HepG2 (cell line): ENCODE results near the gene ZNF618. TPM values are rescaled to one million over a fixed set of nuclear protein-coding genes. Genes with fewer than 3 reads are reported as not detected.
A peak's percentile ranks its signal among the peaks of the same experiment; 100 is the strongest.

Source experiments
- ATAC-seq: fragments of 200-7000 bp; cut with Tn5 transposase; 3 replicates; pipeline ENCODE4 v1.9.1; 2020; ENCODE audit warnings: mild to moderate bottlenecking, moderate library complexity
- BruUV-seq: library from RNA; stranded (reverse); fragments of 400-500 nt; replicated peaks from 2 replicates; lab custom pipeline; 2021; lab: Mats Ljungman, UMichigan
- CTCF ChIA-PET: fragments of 300-600 bp; formaldehyde crosslinking; extraction: SDS; loops from one replicate; lab custom pipeline; 2021; ENCODE audit warnings: low total read pairs, inconsistent platforms, low intra/inter-chr PET ratio; lab: Yijun Ruan, JAX
- POLR2A ChIA-PET: fragments of 350-600 bp; sonication (Branson Sonifier 250); formaldehyde crosslinking; loops from one replicate; lab custom pipeline; 2020; ENCODE audit warnings: antibody characterized with exemption, inconsistent platforms; lab: Yijun Ruan, JAX
- DNase-seq: peaks from one replicate; pipeline ENCODE4 v3.0.0-alpha.2; 2015; ENCODE audit warnings: low spot score
- FAIRE-seq: peaks from 3 replicates; lab custom pipeline; 2011; peaks lifted over from hg19 to GRCh38; lab: Jason Lieb, UNC
- H2AFZ ChIP-seq: one replicate; pipeline ENCODE4 v1.6.1; 2011; ENCODE audit warnings: low read length, inconsistent platforms
- H3K27ac ChIP-seq: fragments of 300-600 bp; 3 replicates; pipeline ENCODE4 v1.8.0; 2011; ENCODE audit warnings: mixed run types, mild to moderate bottlenecking, mixed read lengths, low read length, inconsistent platforms; ENCODE audit not compliant: insufficient read depth; ENCODE audit errors: extremely low read length
- H3K27me3 ChIP-seq, 2 experiments: fragments of 200-600 bp in 1 of 2; 2 replicates in 1 of 2; 3 replicates in 1 of 2; pipeline versions ENCODE4 v1.6.0 to v1.8.0; 2011; ENCODE audit warnings: low read length in 2 of 2, mild to moderate bottlenecking in 2 of 2, moderate library complexity in 2 of 2, inconsistent platforms in 1 of 2; ENCODE audit not compliant: insufficient read depth in 2 of 2, control insufficient read depth in 1 of 2
- H3K36me3 ChIP-seq, 2 experiments: fragments of 200-600 bp in 1 of 2; replicated peaks in 1 of 2; 2 replicates in 1 of 2; 3 replicates in 1 of 2; pipeline versions ENCODE4 v1.5.1 to v1.8.0; 2011; ENCODE audit warnings: low read length in 2 of 2, inconsistent platforms in 1 of 2; ENCODE audit not compliant: insufficient read depth in 2 of 2, control insufficient read depth in 1 of 2
- H3K4me1 ChIP-seq: 2 replicates; pipeline ENCODE4 v1.5.1; 2012; ENCODE audit warnings: low read length, inconsistent platforms; ENCODE audit not compliant: insufficient read depth
- H3K4me2 ChIP-seq: 2 replicates; pipeline ENCODE4 v1.6.0; 2011; ENCODE audit warnings: low read depth, low read length, inconsistent platforms
- H3K4me3 ChIP-seq, 3 experiments: fragments of 200-600 bp in 1 of 3; sonication (generic), shearing (Covaris generic) in 1 of 3; replicated peaks in 1 of 3; 2 replicates each; pipeline ENCODE4 v1.5.1; 2011 to 2016; ENCODE audit warnings: low read length in 3 of 3, inconsistent platforms in 2 of 3, low read depth in 2 of 3, mild to moderate bottlenecking in 2 of 3, control low read depth in 1 of 3, mixed read lengths in 1 of 3; ENCODE audit not compliant: insufficient read depth in 1 of 3
- H3K79me2 ChIP-seq: one replicate; pipeline ENCODE4 v1.6.1; 2011; ENCODE audit warnings: low read length, inconsistent platforms; ENCODE audit not compliant: insufficient read depth
- H3K9ac ChIP-seq: 2 replicates; pipeline ENCODE4 v1.6.0; 2011; ENCODE audit warnings: mild to moderate bottlenecking, low read depth, low read length, inconsistent platforms; ENCODE audit not compliant: insufficient read depth
- H3K9me3 ChIP-seq: 2 replicates; pipeline ENCODE4 v1.5.1; 2012; ENCODE audit warnings: mild to moderate bottlenecking, low read length
- H4K20me1 ChIP-seq: 2 replicates; pipeline ENCODE4 v1.6.0; 2011; ENCODE audit warnings: inconsistent platforms, mild to moderate bottlenecking, low read length, moderate library complexity; ENCODE audit not compliant: insufficient read depth
- CHD4 ChIP-seq: fragments of 200-600 bp; sonication (generic); IDR thresholded peaks from 2 replicates; pipeline ENCODE4 v1.7.0; 2017; ENCODE audit warnings: mild to moderate bottlenecking, low read length, borderline replicate concordance
- CTCF ChIP-seq: sonication (generic); formaldehyde crosslinking; IDR thresholded peaks from 2 replicates; pipeline ENCODE4 v1.5.0; 2020; ENCODE audit warnings: mild to moderate bottlenecking, missing genetic modification reagents, moderate library complexity
- ELK4 ChIP-seq: sonication (generic); formaldehyde crosslinking; IDR thresholded peaks from 2 replicates; pipeline ENCODE4 v1.9.0; 2021; ENCODE audit warnings: missing genetic modification reagents, borderline replicate concordance
- YEATS2 ChIP-seq: sonication (generic); formaldehyde crosslinking; IDR thresholded peaks from 2 replicates; pipeline ENCODE4 v1.4.0; 2020; ENCODE audit warnings: missing genetic modification reagents, borderline replicate concordance
- ZBTB8A ChIP-seq: sonication (generic); formaldehyde crosslinking; IDR thresholded peaks from 2 replicates; pipeline ENCODE4 v1.4.0; 2020; ENCODE audit warnings: mild to moderate bottlenecking, low read depth, missing genetic modification reagents, borderline replicate concordance
- ZMYM4 ChIP-seq: sonication (generic); formaldehyde crosslinking; IDR thresholded peaks from 2 replicates; pipeline ENCODE4 v1.8.1; 2023; ENCODE audit warnings: mild to moderate bottlenecking, missing genetic modification reagents
- ZNF18 ChIP-seq: sonication (generic); formaldehyde crosslinking; IDR thresholded peaks from 2 replicates; pipeline ENCODE4 v1.8.0; 2022; ENCODE audit warnings: mild to moderate bottlenecking, missing genetic modification reagents; ENCODE audit not compliant: insufficient replicate concordance
- ZNF207 ChIP-seq: fragments of 450-650 bp; IDR thresholded peaks from 2 replicates; pipeline ENCODE4 v1.6.1; 2016; ENCODE audit warnings: antibody characterized with exemption, borderline replicate concordance
- ZNF441 ChIP-seq: sonication (generic); formaldehyde crosslinking; IDR thresholded peaks from 2 replicates; pipeline ENCODE4 v1.7.0; 2021; ENCODE audit warnings: missing genetic modification reagents, borderline replicate concordance
- WGBS: methylation state at CpG from one replicate; pipeline ENCODE4 v1.1.6; 2017; ENCODE audit warnings: low lambda C conversion rate; 5-methylcytosine and 5-hydroxymethylcytosine counted together
- in situ Hi-C: cut with HindIII; loops from 2 replicates; pipeline ENCODE4 v1.10.0; 2017; ENCODE audit warnings: low pct_unique_long_range_greater_than_20kb; ENCODE audit not compliant: extremely low pct_ligation_motif_present
- intact Hi-C: fragments of 100-400 bp; cut with micrococcal nuclease; formaldehyde crosslinking; loops from one replicate; pipeline ENCODE4 v1.10.0; 2022; ENCODE audit not compliant: unreplicated experiment
- polyA plus RNA-seq, 8 experiments: library from polyadenylated mRNA; depleted of rRNA in 3 of 8; stranded (reverse) in 7 of 8; unstranded in 1 of 8; fragments of >200 nt; fragmentation: Illumina TruSeq in 4 of 8; extraction: Trizol in 4 of 8; gene quantifications; 2 replicates each; pipeline versions ENCODE4 v1.2.1 to v1.2.3, GENCODE V29; 2011 to 2016; ENCODE audit warnings: low read depth in 4 of 8, missing spikeins in 1 of 8, mixed read lengths in 1 of 8; ENCODE audit not compliant: insufficient read depth in 1 of 8
- total RNA-seq, 5 experiments: library from RNA; depleted of rRNA; stranded (reverse); fragments of >200 nt; fragmentation: Illumina TruSeq; extraction: Trizol; gene quantifications; 2 replicates each; pipeline ENCODE4 v1.2.3, GENCODE V29; 2016; ENCODE audit warnings: low read depth in 1 of 5

Gene ZNF618
- total and polyA plus RNA-seq, 2 of the 13 experiments (the other 11 are each of a cell fraction or from before 2014, with no cell fraction given): 0.07 TPM

- TF ChIP-seq ZNF18 (CRISPR knock-in tag): no peak
- TF ChIP-seq ZNF207: no peak
- TF ChIP-seq ZMYM4 (CRISPR knock-in tag): no peak
- no peak for TF ChIP-seq ZNF441 (CRISPR knock-in tag)
- TF ChIP-seq CTCF (CRISPR knock-in tag): no peak
- no peak for TF ChIP-seq YEATS2
- no peak for TF ChIP-seq CHD4
- no peak for TF ChIP-seq ZBTB8A (CRISPR knock-in tag)
- TF ChIP-seq ELK4 (CRISPR knock-in tag): no peak
- no TSS peak for BruUV-seq
- H3K27ac ChIP-seq: no peak overlapping the region
- in situ Hi-C loops (no loop called here), intact Hi-C loops (no loop called here)
- peaks cover 0 to 2% of the 10 kb centered on the region in 2 experiments; a peak in 2 of 5 replicates for H3K27me3 ChIP-seq
- DNase-seq (no peak), ATAC-seq (peak; percentile 13), FAIRE-seq (no peak)
- no peak overlapping the region for H3K4me2 ChIP-seq
- peaks cover 12 to 25% of the 10 kb centered on the region in 2 experiments for H3K36me3 ChIP-seq
- no peaks in the 10 kb centered on the region for H3K79me2 ChIP-seq
- H3K9me3 ChIP-seq: no peaks in the 10 kb centered on the region
- H3K4me3 ChIP-seq: no peak overlapping the region
- 74% methylated on average over 3 of the region's 7 CpGs for WGBS
- CTCF ChIA-PET: no interaction called here
- no peak overlapping the region for H2AFZ ChIP-seq
- peaks cover 42% of the 10 kb centered on the region for H3K4me1 ChIP-seq
- no peak overlapping the region for H3K9ac ChIP-seq
- POLR2A ChIA-PET: interaction anchor here (4.0 to 5.3 kb wide), 2 partner anchors 20 to 24 kb away, joined by 28 to 52 read pairs; partner anchors contain the start of gene AMBP
- H4K20me1 ChIP-seq: peaks cover 30% of the 10 kb centered on the region
Observed at GRCh38 chr9:114057161-114057885, 181.2 kb downstream of the ZNF618 start.
